GM15510 (cell line): ENCODE results near the gene DHRS13.

Source experiments
- POLR2A ChIP-seq: IDR thresholded peaks from 3 replicates; pipeline ENCODE4 v1.6.1; 2011; ENCODE audit warnings: borderline replicate concordance; ENCODE audit not compliant: insufficient read length; ENCODE audit errors: extremely low read depth

DHRS13 gene

GRCh38 chr17:28897769-28898526, 4.9 kb downstream of the DHRS13 start:
- TF ChIP-seq POLR2A: no peak

- TF ChIP-seq POLR2A: peak; percentile 74
These were observed 5.8 kb downstream of the DHRS13 start, which contains the start of gene FLOT2 for GRCh38 chr17:28896884-28897768. TSS of gene FLOT2 (minus strand) at chr17:28897733. CDS start at chr17:28897574, 159 bp downstream.

- TF ChIP-seq POLR2A: no peak
These were observed 6.4 kb downstream of the DHRS13 start for GRCh38 chr17:28896491-28896883.

GRCh38 chr17:28895794-28896447, 7.0 kb downstream of the DHRS13 start:
- no peak for TF ChIP-seq POLR2A

- TF ChIP-seq POLR2A: no peak
These were observed 10.9 kb downstream of the DHRS13 start for GRCh38 chr17:28892024-28892423.

GRCh38 chr17:28891201-28891600, 11.7 kb downstream of the DHRS13 start:
- TF ChIP-seq POLR2A: no peak

GRCh38 chr17:28889996-28890395, 12.9 kb downstream of the DHRS13 start:
- TF ChIP-seq POLR2A: no peak

- no peak for TF ChIP-seq POLR2A
These were observed 14.0 kb downstream of the DHRS13 start for GRCh38 chr17:28888832-28889231.

- TF ChIP-seq POLR2A: no peak
These were observed 14.9 kb downstream of the DHRS13 start for GRCh38 chr17:28887871-28888471.

GRCh38 chr17:28885951-28886350, 16.9 kb downstream of the DHRS13 start:
- TF ChIP-seq POLR2A: no peak

- no peak for TF ChIP-seq POLR2A
These were observed 17.5 kb downstream of the DHRS13 start for GRCh38 chr17:28885363-28885762.

GRCh38 chr17:28883967-28884702, 18.7 kb downstream of the DHRS13 start:
- TF ChIP-seq POLR2A: no peak

GRCh38 chr17:28882154-28882895, 20.6 kb downstream of the DHRS13 start:
- no peak for TF ChIP-seq POLR2A
